ENCODE measurements around the gene ZNF236. TPM values are rescaled to one million over a fixed set of nuclear protein-coding genes. Genes with fewer than 3 reads are reported as not detected.

ZNF236 gene
- total and polyA plus RNA-seq, 4 donors = 0.38 to 23.6 (median 10.0) TPM

DNA sequence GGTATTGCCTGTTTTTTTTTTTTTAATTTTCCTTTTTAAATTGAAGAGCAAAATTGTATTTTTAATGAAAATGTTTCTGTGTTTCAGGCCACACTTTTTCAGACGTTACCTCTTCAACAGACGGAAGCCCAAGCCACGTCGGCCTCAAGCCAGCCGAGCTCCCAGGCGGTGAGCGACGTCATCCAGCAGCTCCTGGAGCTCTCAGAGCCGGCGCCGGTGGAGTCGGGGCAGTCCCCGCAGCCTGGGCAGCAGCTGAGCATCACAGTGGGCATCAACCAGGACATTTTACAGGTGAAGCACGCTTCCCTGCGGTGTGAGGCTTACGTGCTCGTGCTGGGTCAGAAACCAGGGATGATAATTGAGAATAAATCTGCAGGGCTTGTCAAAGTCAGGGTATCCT lies 57.7 kb downstream of the ZNF236 start:
- peaks cover 0 to 14% of the 10 kb centered on the region in 2 donors for H3K36me3 ChIP-seq (ENCODE audit: control insufficient read depth in 1 of 2, insufficient read depth in 2 of 2, low read length in 1 of 2)
- intact Hi-C loops (cut with DNase I) = no loop called here
- 94 to 95% methylated on average over 17 of the region's 17 CpGs for WGBS, 2 donors

DNA sequence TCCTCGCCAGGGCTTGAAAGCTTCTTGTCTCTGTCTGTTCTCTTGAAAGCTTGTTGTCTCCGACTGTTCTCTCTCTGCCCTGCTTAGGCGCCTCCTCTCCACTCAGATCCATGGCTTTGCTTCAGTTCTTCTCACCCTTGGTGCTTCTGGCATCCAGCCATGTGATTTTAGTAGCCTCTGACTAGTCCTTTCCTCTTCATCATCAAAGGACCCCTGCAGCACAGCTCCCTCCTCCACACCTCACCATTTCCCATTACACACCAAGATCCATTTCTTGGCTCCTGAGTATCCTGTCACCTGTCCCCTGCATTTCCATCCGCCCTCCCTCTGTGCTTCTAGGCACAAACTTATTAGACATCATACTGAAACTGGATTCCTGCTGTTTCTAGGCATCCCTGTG lies 59.4 kb downstream of the ZNF236 start:
- no peak overlapping the region for H3K4me3 ChIP-seq (ENCODE audit: low read length in 2 of 2)
- intact Hi-C loops (cut with DNase I) = no loop called here
- no peak overlapping the region for H3K27ac ChIP-seq (ENCODE audit: low read depth in 1 of 2, low read length in 2 of 2)
- no peak for ATAC-seq (ENCODE audit: low FRiP score)
- peaks cover 2 to 19% of the 10 kb centered on the region in 2 donors for H3K36me3 ChIP-seq (ENCODE audit: control insufficient read depth in 1 of 2, insufficient read depth in 2 of 2, low read length in 1 of 2)
- DNase-seq = no peak
- H3K9me3 ChIP-seq (ENCODE audit: control insufficient read depth, low read length) = no peaks in the 10 kb centered on the region
- H3K27me3 ChIP-seq (ENCODE audit: control insufficient read depth in 1 of 2, insufficient read depth in 2 of 2, low read length in 1 of 2) = no peaks in the 10 kb centered on the region
- 94 to 96% methylated on average over 4 of the region's 4 CpGs for WGBS, 2 donors
- H3K4me1 ChIP-seq (ENCODE audit: control insufficient read depth in 1 of 2, insufficient read depth in 2 of 2, low read length in 2 of 2) = no peaks in the 10 kb centered on the region

More for the DNA sequence above, 57.7 kb downstream of the ZNF236 start:
- Histone ChIP-seq H3K4me1 (ENCODE audit: control insufficient read depth in 1 of 2, insufficient read depth in 2 of 2, low read length in 2 of 2) (no peaks in the 10 kb centered on the region), H3K4me3 (ENCODE audit: low read length in 2 of 2) (no peak overlapping the region), H3K27me3 (ENCODE audit: control insufficient read depth in 1 of 2, insufficient read depth in 2 of 2, low read length in 1 of 2) (no peaks in the 10 kb centered on the region), H3K9me3 (ENCODE audit: control insufficient read depth, low read length) (no peaks in the 10 kb centered on the region), H3K27ac (ENCODE audit: low read depth in 1 of 2, low read length in 2 of 2) (no peak overlapping the region)
- ATAC-seq (ENCODE audit: low FRiP score) (no peak), DNase-seq (no peak)

DNA sequence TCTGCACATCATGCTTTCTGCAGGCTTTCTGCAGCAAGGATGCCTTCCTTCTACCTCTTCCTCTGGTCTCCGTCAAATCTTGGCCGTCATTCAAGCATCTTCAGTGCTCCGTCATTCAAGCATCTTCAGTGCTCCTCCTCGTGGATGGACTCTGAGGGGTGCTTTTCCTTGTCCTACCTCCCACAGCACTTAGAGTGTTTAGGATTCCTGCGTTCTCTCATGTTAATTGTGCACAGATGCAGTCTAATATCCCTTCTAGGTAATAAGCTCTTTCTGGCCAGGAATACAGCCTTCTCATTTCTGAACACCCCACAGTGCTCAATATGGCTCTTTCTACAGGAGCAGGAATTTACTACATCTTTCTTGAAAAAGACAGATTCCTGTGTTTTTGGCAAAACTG lies 59.8 kb downstream of the ZNF236 start:
- ATAC-seq (ENCODE audit: low FRiP score) (no peak), DNase-seq (no peak)
- intact Hi-C loops (cut with DNase I) = no loop called here
- Histone ChIP-seq H3K27ac (ENCODE audit: low read depth in 1 of 2, low read length in 2 of 2) (no peak overlapping the region), H3K9me3 (ENCODE audit: control insufficient read depth, low read length) (no peaks in the 10 kb centered on the region), H3K27me3 (ENCODE audit: control insufficient read depth in 1 of 2, insufficient read depth in 2 of 2, low read length in 1 of 2) (no peaks in the 10 kb centered on the region), H3K4me3 (ENCODE audit: low read length in 2 of 2) (no peak overlapping the region), H3K36me3 (ENCODE audit: control insufficient read depth in 1 of 2, insufficient read depth in 2 of 2, low read length in 1 of 2) (peaks cover 2 to 19% of the 10 kb centered on the region in 2 donors), H3K4me1 (ENCODE audit: control insufficient read depth in 1 of 2, insufficient read depth in 2 of 2, low read length in 2 of 2) (no peaks in the 10 kb centered on the region)
- WGBS, 2 donors = 73 to 80% methylated on average over 5 of the region's 5 CpGs

DNA sequence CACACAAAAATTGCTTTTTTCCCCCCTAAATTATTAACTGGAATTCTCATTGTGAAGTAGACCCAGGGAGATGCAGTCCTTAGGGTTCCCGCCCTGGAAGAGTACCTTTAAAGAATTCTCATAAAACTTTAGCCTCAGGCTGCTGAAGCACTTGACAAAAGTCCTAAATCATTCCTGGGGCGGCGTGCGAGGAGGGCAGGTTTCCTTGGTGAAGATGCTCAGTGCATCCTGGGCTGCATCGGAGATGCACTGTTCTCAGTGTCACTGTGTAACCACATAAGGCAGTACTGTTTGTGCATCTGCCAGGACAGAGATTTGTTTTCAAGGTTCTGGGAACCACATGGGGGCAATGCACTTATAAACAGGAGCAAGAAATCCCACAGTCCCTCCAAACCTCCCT lies 62.6 kb downstream of the ZNF236 start:
- H3K36me3 ChIP-seq (ENCODE audit: control insufficient read depth in 1 of 2, insufficient read depth in 2 of 2, low read length in 1 of 2) = peaks cover 2 to 21% of the 10 kb centered on the region in 2 donors
- 95% methylated on average over 5 of the region's 5 CpGs for WGBS, 2 donors
- no peaks in the 10 kb centered on the region for H3K4me1 ChIP-seq (ENCODE audit: control insufficient read depth in 1 of 2, insufficient read depth in 2 of 2, low read length in 2 of 2)
- intact Hi-C loops (cut with DNase I) = no loop called here
- DNase-seq = no peak
- no peak overlapping the region for H3K27ac ChIP-seq (ENCODE audit: low read depth in 1 of 2, low read length in 2 of 2)
- H3K27me3 ChIP-seq (ENCODE audit: control insufficient read depth in 1 of 2, insufficient read depth in 2 of 2, low read length in 1 of 2) = no peaks in the 10 kb centered on the region
- no peaks in the 10 kb centered on the region for H3K9me3 ChIP-seq (ENCODE audit: control insufficient read depth, low read length)
- no peak for ATAC-seq (ENCODE audit: low FRiP score)
- H3K4me3 ChIP-seq (ENCODE audit: low read length in 2 of 2) = no peak overlapping the region

DNA sequence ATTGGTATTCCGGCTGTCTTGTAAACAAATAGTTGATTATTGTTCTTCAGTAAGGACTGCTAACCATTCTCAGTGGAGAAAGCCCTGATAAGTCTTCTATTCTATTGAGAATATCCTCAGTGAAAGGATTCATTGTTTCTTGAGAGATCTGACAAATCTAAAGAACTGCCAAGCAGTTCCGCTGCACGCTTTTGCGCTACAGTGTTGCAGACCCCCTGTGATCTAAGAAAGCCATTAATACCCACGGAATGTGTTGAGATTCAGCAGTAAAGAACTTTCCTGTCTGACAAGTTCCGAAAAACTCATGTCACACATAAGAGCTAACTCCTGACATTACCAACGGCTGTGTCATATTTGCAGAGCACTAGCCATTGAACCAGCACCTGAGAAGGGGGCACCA lies 63.8 kb downstream of the ZNF236 start:
- H3K27ac ChIP-seq (ENCODE audit: low read depth in 1 of 2, low read length in 2 of 2) = no peak overlapping the region
- intact Hi-C loops (cut with DNase I) = no loop called here
- H3K4me1 ChIP-seq (ENCODE audit: control insufficient read depth in 1 of 2, insufficient read depth in 2 of 2, low read length in 2 of 2) = no peaks in the 10 kb centered on the region
- H3K4me3 ChIP-seq (ENCODE audit: low read length in 2 of 2) = no peak overlapping the region
- 83 to 89% methylated on average over 7 of the region's 7 CpGs for WGBS, 2 donors
- no peaks in the 10 kb centered on the region for H3K9me3 ChIP-seq (ENCODE audit: control insufficient read depth, low read length)
- H3K27me3 ChIP-seq (ENCODE audit: control insufficient read depth in 1 of 2, insufficient read depth in 2 of 2, low read length in 1 of 2) = no peaks in the 10 kb centered on the region
- no peak for ATAC-seq (ENCODE audit: low FRiP score)
- H3K36me3 ChIP-seq (ENCODE audit: control insufficient read depth in 1 of 2, insufficient read depth in 2 of 2, low read length in 1 of 2) = peaks cover 2 to 19% of the 10 kb centered on the region in 2 donors
- DNase-seq = no peak

DNA sequence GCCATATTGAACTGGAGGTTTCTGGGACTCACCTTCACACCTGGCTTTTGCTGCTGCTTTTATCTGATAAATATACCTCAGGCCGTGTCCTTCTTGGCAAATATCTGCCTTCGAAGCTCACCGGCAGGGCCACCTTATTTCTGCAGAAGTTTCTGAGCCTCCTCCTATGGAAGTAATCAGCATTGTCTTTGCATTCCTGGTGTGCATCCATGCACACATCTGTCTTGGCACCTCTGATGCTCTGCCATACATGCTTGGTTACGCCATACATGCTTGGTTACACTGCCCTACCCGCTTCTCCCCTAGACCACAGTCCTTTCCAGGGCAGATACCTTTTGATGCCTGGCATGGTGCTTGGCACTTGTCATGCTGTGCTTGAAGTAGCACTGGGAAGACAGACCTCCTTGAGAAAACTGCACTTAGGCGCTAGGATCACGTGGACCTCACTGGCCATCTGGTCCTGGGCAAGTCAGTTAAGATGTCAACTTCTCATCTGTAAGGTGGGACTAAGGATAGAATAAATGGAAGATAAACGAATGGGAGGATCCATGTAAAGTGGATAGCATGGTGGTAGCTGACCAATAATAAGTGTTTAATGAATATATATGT lies 66.8 kb downstream of the ZNF236 start:
- intact Hi-C loops (cut with DNase I) = no loop called here
- no peaks in the 10 kb centered on the region for H3K27me3 ChIP-seq (ENCODE audit: control insufficient read depth in 1 of 2, insufficient read depth in 2 of 2, low read length in 1 of 2)
- no peak for ATAC-seq (ENCODE audit: low FRiP score)
- no peaks in the 10 kb centered on the region for H3K9me3 ChIP-seq (ENCODE audit: control insufficient read depth, low read length)
- H3K4me1 ChIP-seq (ENCODE audit: control insufficient read depth in 1 of 2, insufficient read depth in 2 of 2, low read length in 2 of 2) = no peaks in the 10 kb centered on the region
- 93% methylated on average over 8 of the region's 8 CpGs for WGBS, 2 donors
- H3K4me3 ChIP-seq (ENCODE audit: low read length in 2 of 2) = no peak overlapping the region
- H3K27ac ChIP-seq (ENCODE audit: low read depth in 1 of 2, low read length in 2 of 2) = no peak overlapping the region
- peaks cover 2 to 12% of the 10 kb centered on the region in 2 donors for H3K36me3 ChIP-seq (ENCODE audit: control insufficient read depth in 1 of 2, insufficient read depth in 2 of 2, low read length in 1 of 2)
- DNase-seq = no peak

DNA sequence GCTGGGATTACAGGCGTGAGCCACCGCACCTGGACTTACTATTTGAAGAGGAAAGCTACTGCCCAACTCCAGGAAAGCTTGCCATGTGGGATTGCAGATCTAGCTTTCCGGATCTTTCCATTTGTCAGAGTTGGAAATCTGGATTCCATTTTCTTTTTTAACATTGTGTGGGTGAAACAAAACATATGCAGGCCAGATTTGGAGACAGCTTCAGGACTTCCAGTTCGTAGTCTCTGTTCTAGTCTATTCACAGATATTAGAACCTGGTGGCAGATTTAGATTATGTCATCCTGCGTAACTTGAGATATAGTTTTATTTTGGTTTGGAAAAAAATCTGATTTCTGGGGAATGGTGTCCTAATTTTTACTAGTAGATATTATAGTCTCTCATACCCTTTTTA lies 70.5 kb downstream of the ZNF236 start:
- DNase-seq = no peak
- H3K4me3 ChIP-seq (ENCODE audit: low read length in 2 of 2) = no peak overlapping the region
- intact Hi-C loops (cut with DNase I) = no loop called here
- no peak overlapping the region for H3K27ac ChIP-seq (ENCODE audit: low read depth in 1 of 2, low read length in 2 of 2)
- no peaks in the 10 kb centered on the region for H3K9me3 ChIP-seq (ENCODE audit: control insufficient read depth, low read length)
- H3K4me1 ChIP-seq (ENCODE audit: control insufficient read depth in 1 of 2, insufficient read depth in 2 of 2, low read length in 2 of 2) = no peaks in the 10 kb centered on the region
- H3K36me3 ChIP-seq (ENCODE audit: control insufficient read depth in 1 of 2, insufficient read depth in 2 of 2, low read length in 1 of 2) = peaks cover 0 to 35% of the 10 kb centered on the region in 2 donors
- 68 to 70% methylated on average over 5 of the region's 5 CpGs for WGBS, 2 donors
- ATAC-seq (ENCODE audit: low FRiP score) = no peak
- H3K27me3 ChIP-seq (ENCODE audit: control insufficient read depth in 1 of 2, insufficient read depth in 2 of 2, low read length in 1 of 2) = no peaks in the 10 kb centered on the region

DNA sequence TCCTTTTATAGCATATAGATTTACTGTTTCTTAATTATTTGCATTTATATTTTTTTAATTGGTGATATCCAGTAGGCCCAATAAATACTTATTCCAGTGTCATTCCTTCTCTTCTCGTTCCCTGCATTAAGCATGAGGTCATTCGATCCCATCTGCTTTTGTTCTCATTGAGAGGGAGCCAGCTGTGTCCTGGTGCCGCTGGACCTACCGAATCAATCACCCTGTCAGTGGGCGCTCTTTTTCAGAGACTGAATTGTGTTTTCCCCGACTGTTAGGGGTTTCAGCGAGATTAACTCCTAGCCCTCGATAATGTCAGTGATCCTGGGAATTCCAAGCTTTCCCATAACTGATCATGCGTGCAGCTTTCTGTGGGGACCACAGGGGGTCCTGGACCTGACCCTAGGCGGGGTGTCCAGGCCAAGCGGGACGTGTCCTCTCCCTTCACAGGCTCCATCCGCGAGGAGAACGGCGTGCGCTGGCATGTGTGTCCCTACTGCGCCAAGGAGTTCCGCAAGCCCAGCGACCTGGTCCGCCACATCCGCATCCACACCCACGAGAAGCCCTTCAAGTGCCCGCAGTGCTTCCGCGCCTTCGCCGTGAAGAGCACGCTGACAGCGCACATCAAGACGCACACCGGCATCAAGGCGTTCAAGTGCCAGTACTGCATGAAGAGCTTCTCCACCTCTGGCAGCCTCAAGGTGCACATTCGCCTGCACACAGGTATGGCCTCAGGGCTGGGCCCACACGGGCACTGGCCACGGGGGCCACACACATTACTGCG lies 72.4 kb downstream of the ZNF236 start:
- no peak for ATAC-seq (ENCODE audit: low FRiP score)
- Histone ChIP-seq H3K36me3 (ENCODE audit: control insufficient read depth in 1 of 2, insufficient read depth in 2 of 2, low read length in 1 of 2) (peaks cover 0 to 28% of the 10 kb centered on the region in 2 donors), H3K27ac (ENCODE audit: low read depth in 1 of 2, low read length in 2 of 2) (no peak overlapping the region), H3K4me1 (ENCODE audit: control insufficient read depth in 1 of 2, insufficient read depth in 2 of 2, low read length in 2 of 2) (no peaks in the 10 kb centered on the region), H3K9me3 (ENCODE audit: control insufficient read depth, low read length) (no peaks in the 10 kb centered on the region), H3K27me3 (ENCODE audit: control insufficient read depth in 1 of 2, insufficient read depth in 2 of 2, low read length in 1 of 2) (no peaks in the 10 kb centered on the region), H3K4me3 (ENCODE audit: low read length in 2 of 2) (no peak overlapping the region)
- intact Hi-C loops (cut with DNase I) = no loop called here
- no peak for DNase-seq
- WGBS, 2 donors = 91 to 92% methylated on average over 37 of the region's 37 CpGs

DNA sequence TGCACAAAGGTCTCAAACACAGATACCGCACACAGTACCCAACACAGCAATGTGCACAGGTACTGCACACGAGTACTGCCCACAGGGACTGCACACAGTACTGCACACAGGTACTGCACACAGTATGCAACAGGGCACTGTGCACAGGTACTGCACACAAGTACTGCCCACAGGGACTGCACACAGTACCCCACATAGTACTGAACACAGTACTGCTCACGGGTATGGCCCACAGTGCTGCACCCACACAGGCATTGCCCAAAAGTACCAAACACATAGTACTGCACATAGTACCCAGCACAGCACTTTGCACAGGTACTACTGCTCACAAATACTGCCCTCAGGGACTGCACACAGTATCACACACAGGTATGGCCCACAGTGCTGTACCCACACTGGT lies 73.1 kb downstream of the ZNF236 start:
- Histone ChIP-seq H3K4me1 (ENCODE audit: control insufficient read depth in 1 of 2, insufficient read depth in 2 of 2, low read length in 2 of 2) (no peaks in the 10 kb centered on the region), H3K36me3 (ENCODE audit: control insufficient read depth in 1 of 2, insufficient read depth in 2 of 2, low read length in 1 of 2) (peaks cover 0 to 28% of the 10 kb centered on the region in 2 donors), H3K9me3 (ENCODE audit: control insufficient read depth, low read length) (no peaks in the 10 kb centered on the region), H3K4me3 (ENCODE audit: low read length in 2 of 2) (no peak overlapping the region), H3K27ac (ENCODE audit: low read depth in 1 of 2, low read length in 2 of 2) (no peak overlapping the region), H3K27me3 (ENCODE audit: control insufficient read depth in 1 of 2, insufficient read depth in 2 of 2, low read length in 1 of 2) (no peaks in the 10 kb centered on the region)
- no peak for ATAC-seq (ENCODE audit: low FRiP score)
- 96 to 98% methylated on average over 3 of the region's 3 CpGs for WGBS, 2 donors
- no peak for DNase-seq
- intact Hi-C loops (cut with DNase I) = no loop called here
